Esophagus muscularis mucosa (tissue), 4 donors: ENCODE results near the gene GRB2. TPM values are rescaled to one million over a fixed set of nuclear protein-coding genes. Genes with fewer than 3 reads are reported as not detected.

Experiments
- DNase-seq: peaks from one replicate; pipeline ENCODE4 v3.0.0-alpha.2; 2017; ENCODE audit errors: extremely low spot score
- H3K27ac ChIP-seq, 4 donors: fragments of 200-600 bp; sonication (generic); replicated peaks in 1 of 4; 1 replicate in 3 of 4; 2 replicates in 1 of 4; pipeline ENCODE4 v1.5.1; 2016 to 2019; ENCODE audit warnings: mild to moderate bottlenecking in 1 of 4
- H3K27me3 ChIP-seq, 4 donors: fragments of 200-600 bp; sonication (generic); one replicate each; pipeline versions ENCODE4 v1.5.1 to v1.6.0; 2016 to 2019
- H3K36me3 ChIP-seq, 4 donors: fragments of 200-600 bp; sonication (generic); one replicate each; pipeline ENCODE4 v1.5.1; 2016 to 2019
- H3K4me1 ChIP-seq, 4 donors: fragments of 200-600 bp; sonication (generic); one replicate each; pipeline ENCODE4 v1.5.1; 2016 to 2019
- H3K4me3 ChIP-seq, 4 donors: fragments of 200-600 bp; sonication (generic); 1 replicate in 2 of 4; 2 replicates in 2 of 4; pipeline ENCODE4 v1.5.1; 2016 to 2019; ENCODE audit warnings: mild to moderate bottlenecking in 4 of 4, moderate library complexity in 1 of 4
- H3K9me3 ChIP-seq, 4 donors: fragments of 200-600 bp; sonication (generic); 1 replicate in 3 of 4; 2 replicates in 1 of 4; pipeline ENCODE4 v1.5.1; 2016 to 2019
- EP300 ChIP-seq: sonication (generic); formaldehyde crosslinking; IDR thresholded peaks from one replicate; pipeline ENCODE4 v1.6.1; 2017; ENCODE audit warnings: antibody characterized with exemption
- POLR2A ChIP-seq: fragments of 450-650 bp; IDR thresholded peaks from one replicate; pipeline ENCODE4 v1.6.1; 2017; ENCODE audit warnings: antibody characterized with exemption, moderate library complexity, mild to moderate bottlenecking, low read depth
- POLR2AphosphoS5 ChIP-seq, 2 donors: sonication (generic); formaldehyde crosslinking; IDR thresholded peaks; one replicate each; pipeline ENCODE4 v1.6.1; 2017; ENCODE audit warnings: antibody characterized with exemption in 2 of 2
- WGBS: methylation state at CpG from one replicate; pipeline ENCODE4 v1.1.5; 2018; 5-methylcytosine and 5-hydroxymethylcytosine counted together
- intact Hi-C: fragments of 100-400 bp; cut with DNase I; formaldehyde crosslinking; loops from one replicate; pipeline ENCODE4 v1.15.1; 2023
- small RNA-seq, 3 donors: library from RNA; depleted of rRNA; stranded (forward); fragments of <200 nt; gene quantifications; one replicate each; pipeline ENCODE3, GENCODE V24; 2016
- total RNA-seq, 4 donors: library from RNA; depleted of rRNA; stranded (reverse); fragments of >200 nt; gene quantifications; one replicate each; pipeline versions ENCODE4 v1.1.0 to v1.2.1, GENCODE V29; 2016
- TF ChIP-seq, protein P1 (sequence below), 3 experiments: fragments of 200-600 bp in 2 of 3; fragments of 450-650 bp in 1 of 3; sonication (generic) in 2 of 3; IDR thresholded peaks; one replicate each; pipeline ENCODE4 v1.5.1; 2017 to 2019; ENCODE audit warnings: antibody characterized with exemption in 3 of 3, mild to moderate bottlenecking in 2 of 3, moderate library complexity in 1 of 3

Gene GRB2
- total RNA-seq, 4 donors from 2014 or later: 84.3 to 140 (median 113) TPM

DNA sequence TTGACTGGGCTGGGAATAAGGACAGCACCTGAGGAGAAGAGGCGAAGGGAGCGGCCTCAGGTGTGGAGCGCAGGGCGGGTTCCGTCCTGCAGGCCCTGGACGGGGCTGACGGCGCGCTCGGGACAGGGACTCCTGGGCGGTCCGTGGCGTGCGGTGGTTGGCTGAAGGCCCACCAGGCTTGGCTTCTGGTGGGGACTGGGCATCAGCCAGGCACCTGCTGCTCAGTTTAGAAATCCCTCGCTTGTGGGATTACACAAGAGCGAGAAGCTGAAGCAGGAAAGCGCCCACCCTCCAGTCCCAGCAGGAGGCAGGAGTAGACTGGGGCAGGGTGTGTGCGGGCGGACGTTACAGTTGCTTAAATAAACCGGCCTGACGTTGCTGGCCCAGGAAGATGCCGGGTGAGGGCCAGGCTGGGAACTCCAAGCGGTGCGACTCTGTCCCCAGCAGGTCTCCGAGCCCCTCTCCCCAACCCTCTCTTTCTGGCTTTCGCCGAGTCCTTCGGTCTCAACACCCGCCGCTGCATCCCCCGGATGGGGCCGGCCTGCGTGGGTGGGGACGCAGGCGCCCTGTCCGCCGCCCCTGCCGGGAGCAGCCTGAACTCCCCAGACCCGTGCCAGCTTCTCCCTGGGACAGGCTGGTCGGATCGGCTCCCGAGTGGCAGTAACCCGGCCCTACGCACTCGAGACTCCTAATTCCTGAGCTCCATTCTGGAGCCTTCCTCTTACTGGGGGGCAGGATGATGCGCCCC is 135.1 kb downstream of the GRB2 start:
- no peak for DNase-seq
- H3K4me1 ChIP-seq: peaks cover 27 to 57% (median 43%) of the 10 kb centered on the region in 4 donors
- peak overlapping the region; percentile 96 to 98 (median 97) for H3K27ac ChIP-seq
- H3K9me3 ChIP-seq: no peaks in the 10 kb centered on the region
- H3K27me3 ChIP-seq: peaks cover 0 to 4% (median 0%) of the 10 kb centered on the region in 4 donors
- peaks cover 11 to 30% (median 20%) of the 10 kb centered on the region in 4 donors for H3K36me3 ChIP-seq
- 1% methylated on average over 34 of the region's 47 CpGs for WGBS
- TF ChIP-seq POLR2A (no peak), POLR2AphosphoS5 (IDR thresholded peaks at IDR 0.05) (peak; percentile 48 to 67)
- TF ChIP-seq, protein P1, sequence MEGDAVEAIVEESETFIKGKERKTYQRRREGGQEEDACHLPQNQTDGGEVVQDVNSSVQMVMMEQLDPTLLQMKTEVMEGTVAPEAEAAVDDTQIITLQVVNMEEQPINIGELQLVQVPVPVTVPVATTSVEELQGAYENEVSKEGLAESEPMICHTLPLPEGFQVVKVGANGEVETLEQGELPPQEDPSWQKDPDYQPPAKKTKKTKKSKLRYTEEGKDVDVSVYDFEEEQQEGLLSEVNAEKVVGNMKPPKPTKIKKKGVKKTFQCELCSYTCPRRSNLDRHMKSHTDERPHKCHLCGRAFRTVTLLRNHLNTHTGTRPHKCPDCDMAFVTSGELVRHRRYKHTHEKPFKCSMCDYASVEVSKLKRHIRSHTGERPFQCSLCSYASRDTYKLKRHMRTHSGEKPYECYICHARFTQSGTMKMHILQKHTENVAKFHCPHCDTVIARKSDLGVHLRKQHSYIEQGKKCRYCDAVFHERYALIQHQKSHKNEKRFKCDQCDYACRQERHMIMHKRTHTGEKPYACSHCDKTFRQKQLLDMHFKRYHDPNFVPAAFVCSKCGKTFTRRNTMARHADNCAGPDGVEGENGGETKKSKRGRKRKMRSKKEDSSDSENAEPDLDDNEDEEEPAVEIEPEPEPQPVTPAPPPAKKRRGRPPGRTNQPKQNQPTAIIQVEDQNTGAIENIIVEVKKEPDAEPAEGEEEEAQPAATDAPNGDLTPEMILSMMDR (IDR thresholded peaks at IDR 0.05): peak; percentile 34 to 39 (median 35)
- H3K4me3 ChIP-seq: peak overlapping the region; percentile 88 to 90 (median 90)
- intact Hi-C loops: loop anchor here (5.0 kb wide), 1 partner anchor 137 kb away; the partner anchor contains the start of gene GRB2

DNA sequence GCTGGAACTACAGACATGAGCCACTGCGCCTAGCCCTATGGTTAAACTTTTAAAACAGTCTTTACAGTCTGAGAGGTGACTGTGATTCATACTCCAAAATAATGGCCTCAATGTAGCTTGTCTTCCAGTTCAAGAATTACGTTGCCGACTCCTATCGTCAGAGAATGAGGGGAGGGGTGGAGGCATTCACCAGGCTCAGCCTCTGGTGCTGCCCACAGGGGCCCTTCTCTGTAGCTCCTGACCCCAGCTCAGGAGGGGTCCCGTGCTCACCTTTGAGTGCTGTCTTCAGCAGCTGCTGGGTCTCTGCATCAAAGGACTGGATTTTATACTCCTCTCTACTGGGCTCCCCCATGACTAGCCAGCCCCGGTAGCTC is 135.6 kb downstream of the GRB2 start:
- Histone ChIP-seq H3K36me3 (peaks cover 17 to 36% (median 25%) of the 10 kb centered on the region in 4 donors), H3K4me3 (peak overlapping the region; percentile 88 to 90 (median 90)), H3K27ac (peak overlapping the region; percentile 96 to 98 (median 97)), H3K27me3 (peaks cover 0 to 4% (median 0%) of the 10 kb centered on the region in 4 donors), H3K4me1 (peaks cover 27 to 57% (median 43%) of the 10 kb centered on the region in 4 donors), H3K9me3 (no peaks in the 10 kb centered on the region)
- WGBS: 21% methylated on average over 6 of the region's 6 CpGs
- no peak for DNase-seq
- intact Hi-C loops: loop anchor here (5.0 kb wide), 1 partner anchor 137 kb away; the partner anchor contains the start of gene GRB2
- no peak for TF ChIP-seq EP300
- TF ChIP-seq, protein P1 (IDR thresholded peaks at IDR 0.05): no peak
- no peak for TF ChIP-seq POLR2A
- TF ChIP-seq POLR2AphosphoS5 (IDR thresholded peaks at IDR 0.05): no peak

Small RNA genes lying within 50 kb of the gene (small RNA-seq; reads per million reads assigned to genes)
- 0 to 0.19 (median 0) reads per million in 3 donors for gene MIR3678
- 0 reads per million in 3 donors for gene RF00019
- gene RNU6-938P: 0 reads per million in 3 donors

Other genes with a start within 250 kb of the GRB2 start
- gene SUMO2, start 222.7 kb downstream of the GRB2 start, total RNA-seq: 100 to 1,000 TPM in 1 of 4 donors, 10 to 100 TPM in 3; 64.4 to 101 (median 80.0) TPM
- gene NUP85, start 200.0 kb downstream of the GRB2 start, total RNA-seq: 10 to 100 TPM; 20.4 to 32.4 (median 23.3) TPM
- 10 to 100 TPM; 14.6 to 31.4 (median 21.2) TPM for gene GGA3, start 144.1 kb downstream of the GRB2 start, total RNA-seq
- 10 to 100 TPM; 37.8 to 40.6 (median 39.1) TPM for gene MRPS7, start 143.8 kb downstream of the GRB2 start, total RNA-seq
- gene MIF4GD, start 134.4 kb downstream of the GRB2 start, total RNA-seq: 10 to 100 TPM; 42.4 to 52.0 (median 44.8) TPM
- 10 to 100 TPM in 3 of 4 donors, 1 to 10 TPM in 1; 9.6 to 17.5 (median 15.2) TPM for gene SLC25A19, start 116.2 kb downstream of the GRB2 start, total RNA-seq
- 10 to 100 TPM; 35.3 to 71.4 (median 46.3) TPM for gene TMEM94, start 51.0 kb upstream of the GRB2 start, total RNA-seq
- 10 to 100 TPM; 16.2 to 43.5 (median 35.5) TPM for gene CASKIN2, start 109.9 kb upstream of the GRB2 start, total RNA-seq
- gene TSEN54, start 110.8 kb upstream of the GRB2 start, total RNA-seq: 10 to 100 TPM; 14.5 to 32.1 (median 24.1) TPM
- gene LLGL2, start 120.0 kb upstream of the GRB2 start, total RNA-seq: 10 to 100 TPM in 2 of 4 donors, 1 to 10 TPM in 2; 6.1 to 12.3 (median 9.1) TPM
- gene MYO15B, start 182.1 kb upstream of the GRB2 start, total RNA-seq: 10 to 100 TPM; 34.5 to 61.9 (median 43.4) TPM
- gene SMIM5, start 227.8 kb upstream of the GRB2 start, total RNA-seq: 1 to 10 TPM; 4.3 to 6.6 (median 5.6) TPM